ENCODE measurements around the gene ARHGAP42.

- TF ChIP-seq CTCF (IDR thresholded peaks at IDR 0.05; ENCODE audit: low read depth, low read length, poor library complexity, severe bottlenecking): peak; percentile 52
- no peak for TF ChIP-seq EZH2phosphoT487 (IDR thresholded peaks at IDR 0.05; ENCODE audit: borderline replicate concordance, low read length)
Observed at GRCh38 chr11:100932474-100933100, 245.5 kb downstream of the ARHGAP42 start.
